Forelimb muscle (tissue), 1 donor: ENCODE measurements around the gene ELMO1. TPM values are rescaled to one million over a fixed set of nuclear protein-coding genes. Genes with fewer than 3 reads are reported as not detected.

Experiments
- DNase-seq: peaks from one replicate; pipeline ENCODE4 v3.0.0-alpha.2; 2013; ENCODE audit warnings: low read depth
- polyA plus RNA-seq: library from polyadenylated mRNA; unstranded; fragments of 120-200 nt; gene quantifications from one replicate; pipeline ENCODE4 v1.2.1, GENCODE V29; 2013; ENCODE audit not compliant: insufficient read length

The ELMO1 gene
- polyA plus RNA-seq = 24.5 TPM

- DNase-seq = peak; percentile 60
These were observed at the start of gene ELMO1 for GRCh38 chr7:37448636-37449361. Gene ELMO1 (minus strand): TSS chr7:37448864. CDS start chr7:37342690, 106,174 bp downstream.

- DNase-seq = no peak
These were observed 48.9 kb upstream of the ELMO1 start for GRCh38 chr7:37497576-37497975.

GRCh38 chr7:37495574-37496184 is 47.0 kb upstream of the ELMO1 start:
- DNase-seq = peak; percentile 36

GRCh38 chr7:37494926-37495325 is 46.3 kb upstream of the ELMO1 start:
- DNase-seq = no peak

- no peak for DNase-seq
These were observed 45.1 kb upstream of the ELMO1 start for GRCh38 chr7:37493810-37494209.

- DNase-seq = no peak
These were observed 44.5 kb upstream of the ELMO1 start for GRCh38 chr7:37493123-37493522.

- DNase-seq = no peak
These were observed 43.4 kb upstream of the ELMO1 start for GRCh38 chr7:37491919-37492694.

GRCh38 chr7:37489703-37490102 is 41.0 kb upstream of the ELMO1 start:
- no peak for DNase-seq

- DNase-seq = no peak
These were observed 39.6 kb upstream of the ELMO1 start for GRCh38 chr7:37488163-37488764.

GRCh38 chr7:37484426-37485073 is 35.9 kb upstream of the ELMO1 start:
- no peak for DNase-seq

- DNase-seq = no peak
These were observed 35.0 kb upstream of the ELMO1 start for GRCh38 chr7:37483627-37484026.

GRCh38 chr7:37482953-37483352 is 34.3 kb upstream of the ELMO1 start:
- DNase-seq = no peak

- DNase-seq = no peak
These were observed 33.8 kb upstream of the ELMO1 start for GRCh38 chr7:37482505-37482904.

GRCh38 chr7:37481722-37482288 is 33.1 kb upstream of the ELMO1 start:
- DNase-seq = no peak

- DNase-seq = no peak
These were observed 32.5 kb upstream of the ELMO1 start for GRCh38 chr7:37481154-37481553.

GRCh38 chr7:37480041-37481031 is 31.7 kb upstream of the ELMO1 start:
- DNase-seq = no peak

GRCh38 chr7:37476881-37477450 is 28.3 kb upstream of the ELMO1 start:
- peak; percentile 69 for DNase-seq

GRCh38 chr7:37476428-37476827 is 27.8 kb upstream of the ELMO1 start:
- DNase-seq = no peak

GRCh38 chr7:37475646-37476045 is 27.0 kb upstream of the ELMO1 start:
- DNase-seq = no peak

GRCh38 chr7:37471619-37472018 is 23.0 kb upstream of the ELMO1 start:
- no peak for DNase-seq
